Ishikawa (cell line): Measurements from ENCODE around the gene CTNNA3.

Experiments used
- EP300 ChIP-seq: IDR thresholded peaks from 2 replicates; pipeline ENCODE4 v1.6.1; 2012; ENCODE audit warnings: borderline replicate concordance
- RAD21 ChIP-seq: IDR thresholded peaks from 2 replicates; pipeline ENCODE4 v1.6.1; 2012; ENCODE audit warnings: low read depth
- REST ChIP-seq: IDR thresholded peaks from 2 replicates; pipeline ENCODE4 v1.6.1; 2012; ENCODE audit warnings: low read depth, mild to moderate bottlenecking
- TAF1 ChIP-seq: IDR thresholded peaks from 2 replicates; pipeline ENCODE4 v1.6.1; 2012; ENCODE audit warnings: low read depth, mild to moderate bottlenecking
- TCF12 ChIP-seq: IDR thresholded peaks from 2 replicates; pipeline ENCODE4 v1.6.1; 2012; ENCODE audit warnings: low read depth
- YY1 ChIP-seq: IDR thresholded peaks from 2 replicates; pipeline ENCODE4 v1.6.1; 2012; ENCODE audit warnings: low read depth

GRCh38 chr10:66684581-66684980, 1011.4 kb downstream of the CTNNA3 start:
- TF ChIP-seq RAD21 (no peak), REST (no peak), TCF12 (no peak), YY1 (no peak), TAF1 (no peak), EP300 (no peak)
